LNCaP clone FGC (cell line): ENCODE data around the gene MYPOP.

Experiments used
- DNase-seq: peaks from one replicate; pipeline ENCODE4 v3.0.0-alpha.2; 2011; ENCODE audit warnings: low read depth
- H3K4me3 ChIP-seq: 2 replicates; pipeline ENCODE4 v1.5.1; 2011; ENCODE audit warnings: mild to moderate bottlenecking, low read depth, low read length, control low read depth
- TF ChIP-seq, protein P1 (sequence below): IDR thresholded peaks from 2 replicates; pipeline ENCODE4 v1.5.1; 2012; ENCODE audit warnings: mild to moderate bottlenecking; ENCODE audit not compliant: control insufficient read depth, insufficient read depth; ENCODE audit errors: extremely low read depth

Gene MYPOP

DNA sequence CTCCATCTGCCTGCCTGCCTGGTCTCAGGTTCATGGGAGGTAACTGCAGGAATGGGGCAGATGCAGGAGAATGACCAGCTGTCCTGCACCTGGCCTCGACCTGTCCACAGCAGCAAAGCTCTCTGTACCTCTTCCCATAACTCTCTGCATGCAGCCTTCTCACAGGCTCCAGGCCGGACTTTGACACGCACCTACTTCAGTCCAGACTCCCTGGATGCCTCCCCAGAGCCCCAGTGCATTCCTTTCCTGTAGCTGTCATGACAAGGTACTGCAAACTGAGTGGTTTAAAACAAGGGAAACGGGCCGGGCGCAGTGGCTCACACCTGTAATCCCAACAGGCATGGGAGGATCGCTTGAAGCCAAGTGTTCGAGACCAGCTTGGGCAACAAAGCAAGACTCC is 8.9 kb upstream of the MYPOP start:
- H3K4me3 ChIP-seq: no peak overlapping the region
- TF ChIP-seq, protein P1, sequence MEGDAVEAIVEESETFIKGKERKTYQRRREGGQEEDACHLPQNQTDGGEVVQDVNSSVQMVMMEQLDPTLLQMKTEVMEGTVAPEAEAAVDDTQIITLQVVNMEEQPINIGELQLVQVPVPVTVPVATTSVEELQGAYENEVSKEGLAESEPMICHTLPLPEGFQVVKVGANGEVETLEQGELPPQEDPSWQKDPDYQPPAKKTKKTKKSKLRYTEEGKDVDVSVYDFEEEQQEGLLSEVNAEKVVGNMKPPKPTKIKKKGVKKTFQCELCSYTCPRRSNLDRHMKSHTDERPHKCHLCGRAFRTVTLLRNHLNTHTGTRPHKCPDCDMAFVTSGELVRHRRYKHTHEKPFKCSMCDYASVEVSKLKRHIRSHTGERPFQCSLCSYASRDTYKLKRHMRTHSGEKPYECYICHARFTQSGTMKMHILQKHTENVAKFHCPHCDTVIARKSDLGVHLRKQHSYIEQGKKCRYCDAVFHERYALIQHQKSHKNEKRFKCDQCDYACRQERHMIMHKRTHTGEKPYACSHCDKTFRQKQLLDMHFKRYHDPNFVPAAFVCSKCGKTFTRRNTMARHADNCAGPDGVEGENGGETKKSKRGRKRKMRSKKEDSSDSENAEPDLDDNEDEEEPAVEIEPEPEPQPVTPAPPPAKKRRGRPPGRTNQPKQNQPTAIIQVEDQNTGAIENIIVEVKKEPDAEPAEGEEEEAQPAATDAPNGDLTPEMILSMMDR: no peak
- DNase-seq: no peak

DNA sequence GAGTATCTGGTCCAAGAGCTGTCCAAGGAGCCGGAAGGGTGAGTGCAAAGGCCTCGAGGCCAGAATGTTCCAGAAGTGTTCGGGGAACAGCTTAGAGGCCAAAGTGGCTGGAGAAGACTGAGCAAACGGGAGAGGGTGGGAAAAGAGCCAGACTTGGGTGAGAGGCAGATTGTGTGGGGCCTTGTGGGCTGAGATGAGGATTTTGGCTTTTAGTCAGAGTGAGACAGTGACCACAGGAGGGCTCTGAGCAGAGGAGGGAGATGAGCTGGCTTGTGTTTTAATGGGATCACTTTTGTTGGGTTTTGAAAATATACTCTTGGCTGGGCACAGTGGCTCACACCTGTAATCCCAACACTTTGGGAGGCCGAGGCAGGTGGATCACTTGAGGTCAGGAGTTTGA is 6.5 kb upstream of the MYPOP start:
- TF ChIP-seq, protein P1: no peak
- DNase-seq: no peak
- H3K4me3 ChIP-seq: no peak overlapping the region

DNA sequence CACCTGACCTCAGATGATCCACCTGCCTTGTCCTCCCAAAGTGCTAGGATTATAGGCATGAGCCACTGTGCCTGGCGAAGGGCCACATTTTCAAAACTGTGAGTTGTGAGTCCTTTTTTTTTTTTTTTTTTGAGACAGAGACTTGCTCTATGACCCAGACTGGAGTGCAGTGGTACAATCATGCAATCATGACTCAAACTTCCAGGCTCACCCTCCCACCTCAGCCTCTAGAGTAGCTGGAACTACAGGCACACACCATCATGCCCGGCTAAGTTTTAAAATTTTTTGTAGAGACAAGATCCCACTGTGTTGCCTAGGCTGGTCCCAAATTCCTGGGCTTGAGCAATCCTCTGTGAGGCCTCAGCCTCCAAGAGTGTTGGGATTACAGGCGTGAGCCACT is 3.8 kb upstream of the MYPOP start:
- TF ChIP-seq, protein P1: no peak
- H3K4me3 ChIP-seq: no peak overlapping the region
- no peak for DNase-seq

DNA sequence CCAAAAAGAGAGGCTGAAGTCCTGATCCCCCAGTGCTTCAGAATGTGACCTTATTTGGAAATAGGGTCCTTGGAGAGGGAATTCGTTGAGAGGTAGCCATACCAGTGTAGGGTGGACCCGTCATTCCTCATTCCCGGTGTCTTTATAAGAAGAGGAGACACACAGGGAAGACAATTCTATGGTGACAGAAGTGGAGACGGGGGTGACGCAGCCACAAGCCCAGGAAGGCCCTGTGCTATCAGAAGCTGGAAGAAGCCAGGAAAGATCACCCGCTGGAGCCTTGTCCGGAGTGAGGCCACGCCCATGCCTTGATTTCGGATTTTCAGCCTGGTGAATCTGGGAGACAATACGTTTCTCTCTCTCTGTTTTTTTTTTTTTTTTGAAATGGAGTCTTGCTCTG is 2.6 kb upstream of the MYPOP start:
- TF ChIP-seq, protein P1: no peak
- no peak for DNase-seq
- no peak overlapping the region for H3K4me3 ChIP-seq

DNA sequence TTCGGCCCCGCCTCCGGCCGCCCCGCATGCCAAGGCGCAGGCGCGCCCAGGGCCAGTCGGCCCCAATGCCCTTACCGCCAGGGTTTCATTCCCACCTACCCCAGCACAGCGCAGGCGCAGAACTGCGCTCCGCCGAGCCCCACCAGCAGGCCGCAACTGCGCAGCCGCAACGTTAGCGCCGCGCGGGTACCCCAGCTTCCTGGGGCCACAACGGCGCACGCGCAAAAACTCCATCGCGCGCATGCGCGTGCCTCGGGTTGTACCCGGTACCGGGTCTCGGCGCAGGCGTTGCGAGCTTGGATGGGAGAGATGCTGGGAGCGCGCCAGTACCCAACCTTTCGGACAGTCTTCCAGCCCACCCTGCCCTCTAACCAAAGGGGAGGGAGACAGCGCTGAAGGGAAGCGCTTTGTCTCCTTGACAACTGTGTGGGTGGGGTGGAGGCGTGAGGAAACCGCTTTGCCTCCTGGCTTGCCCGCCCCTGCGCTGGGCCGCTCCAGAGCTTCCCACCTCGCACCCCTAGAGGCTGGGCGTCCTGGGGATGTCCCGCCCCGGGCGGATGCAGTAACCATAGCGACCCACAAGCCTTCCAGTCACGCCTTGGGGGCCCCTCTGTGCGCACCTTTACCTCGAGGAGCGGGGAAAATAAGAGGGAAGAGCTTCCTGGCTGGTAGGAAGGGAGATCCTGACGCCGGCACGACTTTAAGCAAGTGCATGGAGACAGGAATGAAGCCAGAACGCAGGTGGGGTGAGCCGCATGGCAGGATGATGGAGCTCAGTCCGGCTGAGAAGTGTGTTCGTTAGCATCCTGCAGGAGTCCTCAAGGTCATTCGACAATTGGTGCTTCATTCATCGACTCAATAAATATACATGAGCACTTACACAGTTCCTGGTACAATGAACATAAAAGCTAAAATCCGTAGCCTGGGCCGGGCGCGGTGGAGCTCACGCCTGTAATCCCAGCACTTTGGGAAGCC is 525 bp upstream of the MYPOP start:
- DNase-seq: peak; percentile 63
- peak overlapping the region; percentile 78 for H3K4me3 ChIP-seq
- TF ChIP-seq, protein P1: no peak

DNA sequence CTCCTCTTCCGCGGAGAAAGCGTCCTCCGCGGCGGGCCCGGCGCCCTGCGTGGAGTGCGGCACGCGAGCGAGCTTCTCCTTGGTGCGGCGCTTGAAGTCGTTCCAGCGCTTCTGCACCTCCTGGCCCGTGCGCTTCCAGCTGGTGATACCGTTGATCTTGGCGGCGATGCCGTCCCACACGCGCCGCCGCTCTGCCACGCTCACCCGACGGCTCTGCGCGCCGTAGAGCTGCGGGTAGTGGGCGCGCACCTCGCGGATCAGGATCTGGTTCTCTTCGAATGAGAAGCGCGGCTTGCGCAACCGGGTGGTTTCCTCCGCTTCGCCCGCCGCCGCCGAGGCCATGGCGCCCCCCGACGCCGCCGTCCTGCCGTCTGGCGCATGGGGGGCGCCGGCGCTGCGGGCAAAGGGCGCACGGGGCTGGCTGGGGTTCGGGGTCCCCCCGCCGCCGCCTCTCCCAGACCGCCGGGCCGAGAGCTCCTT is 941 bp downstream of the MYPOP start:
- TF ChIP-seq, protein P1: no peak
- DNase-seq: no peak
- H3K4me3 ChIP-seq: peak overlapping the region; percentile 78
